Brain microvascular endothelial cell (primary cell): ENCODE results near the gene LYZL6.

ENCODE experiments used
- DNase-seq: peaks from one replicate; pipeline ENCODE4 v3.0.0-alpha.2; 2020
- H3K27ac ChIP-seq: fragments of 250-450 bp; sonication (Bioruptor Pico); 2 replicates; pipeline ENCODE4 v1.5.1; 2020; ENCODE audit warnings: mild to moderate bottlenecking, moderate library complexity
- H3K27me3 ChIP-seq: fragments of 250-450 bp; sonication (Bioruptor Pico); replicated peaks from 2 replicates; pipeline ENCODE4 v1.5.1; 2020; ENCODE audit warnings: mild to moderate bottlenecking
- H3K36me3 ChIP-seq: fragments of 250-450 bp; sonication (Bioruptor Pico); replicated peaks from 2 replicates; pipeline ENCODE4 v1.5.1; 2020; ENCODE audit warnings: mild to moderate bottlenecking
- H3K4me3 ChIP-seq: 2 replicates; pipeline ENCODE4 v1.5.1; 2011; ENCODE audit warnings: low read depth, mild to moderate bottlenecking, control low read depth, low read length, moderate library complexity
- CTCF ChIP-seq: IDR thresholded peaks from 2 replicates; pipeline ENCODE4 v1.5.1; 2011; ENCODE audit warnings: low read depth, mild to moderate bottlenecking, moderate library complexity, low read length, control low read depth, inconsistent platforms; ENCODE audit errors: missing control alignments
- in situ Hi-C: cut with HindIII; loops from 2 replicates; pipeline ENCODE4 v1.10.0; 2017; ENCODE audit warnings: low sequenced_read_pairs, low pct_ligation_motif_present

Gene LYZL6

GRCh38 chr17:35906926-35907637, 36.4 kb downstream of the LYZL6 start:
- in situ Hi-C loops, result no loop called here
- Histone ChIP-seq H3K27me3 (no peaks in the 10 kb centered on the region), H3K27ac (no peak overlapping the region), H3K4me3 (no peak overlapping the region), H3K36me3 (no peaks in the 10 kb centered on the region)
- TF ChIP-seq CTCF, result no peak
- no peak for DNase-seq

- no peaks in the 10 kb centered on the region for H3K27me3 ChIP-seq
- TF ChIP-seq CTCF, result no peak
- in situ Hi-C loops, result no loop called here
- no peak overlapping the region for H3K4me3 ChIP-seq
- DNase-seq, result no peak
- no peaks in the 10 kb centered on the region for H3K36me3 ChIP-seq
- no peak overlapping the region for H3K27ac ChIP-seq
Observed at GRCh38 chr17:35906191-35906925, 37.2 kb downstream of the LYZL6 start.

GRCh38 chr17:35903451-35903850, 40.1 kb downstream of the LYZL6 start:
- H3K36me3 ChIP-seq, result no peaks in the 10 kb centered on the region

GRCh38 chr17:35901631-35902175, 41.8 kb downstream of the LYZL6 start:
- in situ Hi-C loops, result no loop called here
- peak; percentile 39 for DNase-seq
- H3K4me3 ChIP-seq, result no peak overlapping the region
- H3K27me3 ChIP-seq, result no peaks in the 10 kb centered on the region
- no peak for TF ChIP-seq CTCF
- no peaks in the 10 kb centered on the region for H3K36me3 ChIP-seq
- H3K27ac ChIP-seq, result peak overlapping the region; percentile 41

More at GRCh38 chr17:35903451-35903850, 40.1 kb downstream of the LYZL6 start:
- no peak overlapping the region for H3K27ac ChIP-seq
- H3K4me3 ChIP-seq, result no peak overlapping the region
- no peak for TF ChIP-seq CTCF
- DNase-seq, result no peak
- no peaks in the 10 kb centered on the region for H3K27me3 ChIP-seq
- in situ Hi-C loops, result no loop called here

DNA sequence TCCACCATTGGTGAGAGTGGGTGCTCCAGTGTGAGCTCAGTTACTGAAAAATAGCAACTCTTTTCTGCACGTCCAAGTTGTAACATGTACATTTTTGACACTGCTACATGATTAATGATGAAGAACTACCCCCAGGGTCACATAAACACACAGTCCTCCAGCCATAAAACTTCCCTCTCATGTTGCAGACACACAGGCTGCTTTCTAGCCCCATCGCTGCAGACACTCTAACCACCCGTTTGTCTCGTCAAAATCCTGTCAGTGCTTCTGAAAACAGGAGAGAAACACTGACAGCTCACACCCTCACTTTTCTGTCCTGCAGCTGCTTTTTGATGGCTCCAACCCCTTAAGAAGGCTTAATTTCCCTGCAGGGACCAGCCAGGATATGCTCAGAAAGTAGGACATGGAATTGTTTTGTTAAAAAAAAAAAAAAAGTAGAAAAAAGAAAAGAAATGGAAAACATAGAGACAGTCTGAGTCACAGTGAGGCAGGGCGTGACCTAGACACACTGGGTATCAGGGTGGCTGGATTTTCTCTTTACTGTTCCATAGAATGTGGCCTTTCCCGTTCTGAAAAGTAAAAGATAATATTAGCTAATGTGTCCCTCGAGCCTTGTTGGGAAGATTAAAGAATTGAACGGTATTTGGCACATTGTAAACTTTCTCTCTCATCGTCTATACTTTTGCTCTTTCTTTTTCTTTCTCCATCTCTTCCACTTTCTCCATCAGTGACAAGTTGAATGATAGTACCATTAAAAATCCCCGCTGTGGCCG, 42.6 kb downstream of the LYZL6 start:
- Histone ChIP-seq H3K4me3 (no peak overlapping the region), H3K27ac (peak overlapping the region; percentile 41), H3K27me3 (no peaks in the 10 kb centered on the region), H3K36me3 (no peaks in the 10 kb centered on the region)
- DNase-seq, result peak; percentile 39
- TF ChIP-seq CTCF, result no peak
- in situ Hi-C loops, result no loop called here
